Activated CD8-positive, alpha-beta T cell treated with anti-CD3 and anti-CD28 coated beads for 36 hours (primary cell): ENCODE measurements around the gene CCIN. TPM values are rescaled to one million over a fixed set of nuclear protein-coding genes. Genes with fewer than 3 reads are reported as not detected.

Experiments
- ATAC-seq: fragments of 200-7000 bp; cut with Tn5 transposase; one replicate; pipeline ENCODE4 v1.10.0; 2021; ENCODE audit warnings: mild to moderate bottlenecking, moderate library complexity
- CTCF ChIA-PET: fragments of 350-600 bp; sonication (Branson Sonifier 250); formaldehyde crosslinking; loops from one replicate; lab custom pipeline; 2021; ENCODE audit warnings: antibody characterized with exemption; lab: Charles Lee
- POLR2A ChIA-PET: fragments of 350-600 bp; sonication (Branson Sonifier 250); formaldehyde crosslinking; loops from one replicate; lab custom pipeline; 2021; ENCODE audit warnings: antibody characterized with exemption; lab: Charles Lee
- DNase-seq: peaks from one replicate; pipeline ENCODE4 v3.0.0-alpha.2; 2020
- H3K27ac Mint-ChIP-seq: one replicate; pipeline ENCODE4 v1.8.0; 2021; ENCODE audit warnings: mild to moderate bottlenecking, mixed read lengths
- H3K27me3 Mint-ChIP-seq: one replicate; pipeline ENCODE4 v1.8.0; 2021; ENCODE audit warnings: mixed read lengths
- H3K36me3 Mint-ChIP-seq: one replicate; pipeline ENCODE4 v1.8.0; 2021; ENCODE audit warnings: low read depth, mixed read lengths
- H3K4me1 Mint-ChIP-seq: one replicate; pipeline ENCODE4 v1.8.0; 2021; ENCODE audit warnings: low read depth, mixed read lengths
- H3K4me3 Mint-ChIP-seq: one replicate; pipeline ENCODE4 v1.8.0; 2021; ENCODE audit warnings: mild to moderate bottlenecking, moderate library complexity, mixed read lengths
- H3K9me3 Mint-ChIP-seq: one replicate; pipeline ENCODE4 v1.8.0; 2021; ENCODE audit warnings: mixed read lengths
- CTCF ChIP-seq: fragments of 200-600 bp; IDR thresholded peaks from one replicate; pipeline ENCODE4 v1.8.0; 2022; ENCODE audit warnings: antibody characterized with exemption, mild to moderate bottlenecking
- intact Hi-C: fragments of 100-400 bp; cut with micrococcal nuclease; formaldehyde crosslinking; loops from one replicate; pipeline ENCODE4 v1.10.0; 2022
- total RNA-seq, 2 experiments: library from RNA; stranded (reverse); gene quantifications; one replicate each; pipeline ENCODE4 v1.2.3, GENCODE V29; 2021

Gene CCIN
- total RNA-seq, 2 experiments from 2014 or later = not detected

GRCh38 chr9:36138901-36139300 lies 30.3 kb upstream of the CCIN start:
- ChIA-PET POLR2A (interaction anchor here (1.4 to 5.3 kb wide), 3 partner anchors 9 to 17 kb away, joined by 4 to 25 read pairs (median 23); no protein-coding TSS in a partner anchor), CTCF (interaction anchor here (0.9 to 2.8 kb wide), 6 partner anchors 9 to 58 kb away, joined by 3 to 10 read pairs (median 4); no protein-coding TSS in a partner anchor)
- Mint-ChIP-seq H3K4me3 (no peak overlapping the region), H3K27ac (no peak overlapping the region), H3K4me1 (peaks cover 67% of the 10 kb centered on the region), H3K36me3 (no peaks in the 10 kb centered on the region), H3K9me3 (no peaks in the 10 kb centered on the region), H3K27me3 (no peaks in the 10 kb centered on the region)
- DNase-seq (no peak), ATAC-seq (no peak)
- intact Hi-C loops = no loop called here
- no peak for TF ChIP-seq CTCF

DNA sequence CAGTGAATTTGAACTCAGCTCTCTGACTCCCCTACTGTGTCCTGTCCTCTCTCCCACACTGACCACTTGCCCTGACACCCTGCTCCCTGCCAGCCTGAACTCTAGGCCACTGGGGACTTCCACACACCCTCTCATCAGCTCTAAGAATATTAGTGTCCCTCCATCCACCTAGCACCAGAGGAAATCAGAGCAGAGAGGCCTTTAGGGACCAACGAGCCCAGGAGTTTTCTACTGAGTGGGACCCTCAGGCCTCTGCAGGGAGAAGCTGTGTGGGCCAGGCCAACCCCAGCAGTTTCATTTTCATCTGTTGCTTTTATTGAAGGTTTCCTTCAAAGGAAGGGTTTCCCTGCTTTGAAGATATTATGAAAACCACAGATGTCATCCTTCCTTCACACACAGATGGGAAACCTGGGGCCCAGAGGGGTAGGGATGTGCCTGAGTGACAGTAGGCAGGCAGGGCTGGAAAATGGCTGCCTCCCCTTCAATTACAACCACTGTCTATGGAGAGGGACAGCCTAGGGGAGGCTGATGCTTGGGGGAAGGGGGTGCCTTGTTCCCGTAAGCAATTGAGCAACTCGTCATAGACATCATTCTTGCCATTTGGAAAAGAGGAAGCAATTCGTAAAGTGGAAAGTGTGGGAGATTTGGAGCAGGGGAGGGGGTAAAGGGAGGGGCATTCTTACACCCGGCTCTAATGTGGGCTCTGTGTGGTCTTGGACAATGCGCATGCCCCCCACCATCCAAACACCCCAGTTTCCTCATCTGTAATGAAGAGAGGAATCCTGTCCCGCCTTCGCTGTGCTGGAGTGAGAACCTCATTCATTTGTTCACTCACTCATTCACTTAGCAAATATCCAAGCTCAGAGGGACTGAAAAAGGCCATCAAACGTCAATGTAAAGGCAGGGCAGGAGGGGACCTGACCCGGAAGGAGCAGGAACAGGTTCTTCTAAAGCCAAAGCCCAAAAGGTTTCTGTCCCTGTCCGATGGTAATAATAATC lies 28.8 kb upstream of the CCIN start:
- peaks cover 2% of the 10 kb centered on the region for H3K9me3 Mint-ChIP-seq
- intact Hi-C loops = no loop called here
- H3K27ac Mint-ChIP-seq = peak overlapping the region; percentile 84
- H3K36me3 Mint-ChIP-seq = peaks cover 8% of the 10 kb centered on the region
- peak; percentile 7 for ATAC-seq
- peaks cover 82% of the 10 kb centered on the region for H3K4me1 Mint-ChIP-seq
- peak overlapping the region; percentile 33 for H3K4me3 Mint-ChIP-seq
- POLR2A ChIA-PET = interaction anchor here (0.7 to 5.3 kb wide), 6 partner anchors 8 to 50 kb away, joined by 3 to 25 read pairs (median 4); partner anchors contain the start of gene CLTA
- no peak for TF ChIP-seq CTCF
- no peaks in the 10 kb centered on the region for H3K27me3 Mint-ChIP-seq
- peak; percentile 63 for DNase-seq
- CTCF ChIA-PET = interaction anchor here (0.9 to 1.7 kb wide), 8 partner anchors 8 to 59 kb away, joined by 3 to 8 read pairs (median 4); no protein-coding TSS in a partner anchor

- peaks cover 11% of the 10 kb centered on the region for H3K9me3 Mint-ChIP-seq
- ChIA-PET POLR2A (interaction anchor here (2.9 to 5.3 kb wide), 2 partner anchors 10 to 50 kb away, joined by 12 to 25 read pairs; partner anchors contain the start of gene CLTA), CTCF (interaction anchor here (1.3 to 3.7 kb wide), 2 partner anchors 26 to 133 kb away, joined by 4 to 10 read pairs; no protein-coding TSS in a partner anchor)
- ATAC-seq = no peak
- H3K36me3 Mint-ChIP-seq = peaks cover 16% of the 10 kb centered on the region
- H3K27ac Mint-ChIP-seq = no peak overlapping the region
- H3K4me3 Mint-ChIP-seq = no peak overlapping the region
- no peak for TF ChIP-seq CTCF
- no peaks in the 10 kb centered on the region for H3K27me3 Mint-ChIP-seq
- peaks cover 86% of the 10 kb centered on the region for H3K4me1 Mint-ChIP-seq
- intact Hi-C loops = no loop called here
- DNase-seq = no peak
Measured at GRCh38 chr9:36141288-36141687, 27.9 kb upstream of the CCIN start.

- Mint-ChIP-seq H3K27ac (no peak overlapping the region), H3K4me1 (peaks cover 88% of the 10 kb centered on the region), H3K9me3 (peaks cover 13% of the 10 kb centered on the region), H3K4me3 (no peak overlapping the region), H3K27me3 (no peaks in the 10 kb centered on the region), H3K36me3 (peaks cover 18% of the 10 kb centered on the region)
- CTCF ChIA-PET = interaction anchor here (1.3 to 3.7 kb wide), 2 partner anchors 25 to 134 kb away, joined by 4 to 10 read pairs; no protein-coding TSS in a partner anchor
- ATAC-seq (no peak), DNase-seq (no peak)
- intact Hi-C loops = no loop called here
- TF ChIP-seq CTCF = no peak
- POLR2A ChIA-PET = interaction anchor here (2.9 to 5.3 kb wide), 2 partner anchors 10 to 50 kb away, joined by 12 to 25 read pairs; partner anchors contain the start of gene CLTA
Measured at GRCh38 chr9:36141761-36142160, 27.4 kb upstream of the CCIN start.
